ENCODE measurements around the gene CYRIA.

DNA sequence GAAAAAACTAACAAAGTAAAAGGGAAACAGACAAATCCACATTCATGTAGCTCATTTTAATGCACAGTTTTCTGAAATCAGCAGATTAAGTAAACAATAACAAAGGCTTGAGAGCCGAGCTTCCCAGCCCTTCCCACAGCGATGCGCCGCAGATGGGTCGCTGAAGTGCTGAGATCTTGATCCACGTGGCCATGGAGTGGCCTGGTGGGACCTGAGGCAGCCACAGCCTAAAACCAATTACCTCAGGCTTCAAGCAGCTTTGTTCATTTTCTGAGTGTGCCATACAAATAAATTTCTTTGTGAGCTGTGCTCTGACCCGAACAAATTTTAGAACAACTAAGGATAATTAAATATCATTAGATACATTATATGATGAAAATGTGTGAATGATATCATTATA lies 25.6 kb upstream of the CYRIA start:
- no peak for TF ChIP-seq CTCF (IDR thresholded peaks at IDR 0.05)
- TF ChIP-seq POLR2A (IDR thresholded peaks at IDR 0.05): no peak
